Right hindlimb (tissue), 1 donor: Measurements from ENCODE around the gene MAP9.
"Not testable (repeated sequence)": the region's sequence is repeated elsewhere in the genome, so short reads cannot be mapped to it uniquely, and the experiment has no call there.

ENCODE experiments used
- DNase-seq: peaks from one replicate; pipeline ENCODE4 v3.0.0-alpha.2; 2018

MAP9 gene

DNA sequence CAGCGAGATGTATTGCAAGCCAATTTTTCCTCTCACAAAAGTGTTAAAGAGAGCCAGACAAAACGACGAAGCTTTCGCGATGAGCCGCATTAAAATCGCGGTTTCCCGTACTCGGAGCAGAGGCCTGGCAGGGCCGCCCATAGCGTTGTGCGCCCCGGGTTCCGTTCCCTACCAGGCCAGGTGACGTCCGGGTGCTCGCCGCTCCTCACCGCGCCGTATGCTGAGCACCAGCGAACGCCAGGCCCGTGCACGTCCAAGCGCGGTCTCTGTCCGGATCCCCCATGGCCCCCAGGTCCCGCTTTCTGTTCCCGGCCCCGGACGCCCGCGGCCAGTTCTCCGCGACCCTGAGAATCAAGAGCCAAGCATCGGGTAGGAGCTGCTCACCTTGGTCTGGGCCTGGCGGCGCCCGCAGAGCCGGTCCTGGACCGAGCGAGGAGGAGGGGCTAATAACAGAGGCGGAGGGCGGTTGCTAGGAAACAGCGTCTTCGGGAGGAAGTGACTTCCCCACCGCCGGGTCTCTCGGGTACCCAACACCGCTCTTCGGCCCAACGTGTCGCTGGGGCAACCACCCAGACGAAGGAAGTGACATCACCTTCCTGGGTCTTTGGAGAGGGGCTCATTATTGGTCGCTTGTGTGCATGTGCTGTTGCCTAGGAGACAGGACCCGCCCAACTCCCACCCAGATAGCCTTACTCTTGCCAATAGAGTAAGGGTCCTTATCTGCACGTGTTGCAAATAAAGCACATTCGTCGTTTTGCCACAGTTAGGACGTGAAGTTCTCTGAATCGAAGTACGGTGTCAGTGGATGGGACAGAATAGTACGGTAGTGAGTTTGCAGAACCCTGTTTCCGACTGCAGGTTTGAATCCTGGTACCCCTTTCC is at the start of gene MAP9:
Gene MAP9 (minus strand): TSS at position 579 of the 882 bp plus-strand sequence. CDS start 1,115 bp downstream, outside the sequence.
- DNase-seq, result peak; percentile 95

DNA sequence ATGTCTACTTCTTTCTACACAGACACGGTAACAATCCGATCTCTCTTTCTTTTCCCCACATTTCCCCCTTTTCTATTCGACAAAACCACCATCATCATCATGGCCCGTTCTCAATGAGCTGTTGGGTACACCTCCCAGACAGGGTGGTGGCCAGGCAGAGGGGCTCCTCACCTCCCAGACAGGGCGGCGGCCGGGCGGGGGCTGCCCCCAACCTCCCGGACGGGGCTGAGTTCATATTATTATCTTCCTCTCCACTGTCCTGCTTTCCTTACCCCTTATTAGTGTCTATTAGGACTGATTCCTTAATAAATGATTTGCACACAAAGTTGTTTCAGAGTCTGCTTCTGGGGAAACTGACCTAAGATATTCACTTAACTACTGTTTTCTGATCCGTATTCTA is 48.0 kb upstream of the MAP9 start:
- DNase-seq, result not testable (repeated sequence)

DNA sequence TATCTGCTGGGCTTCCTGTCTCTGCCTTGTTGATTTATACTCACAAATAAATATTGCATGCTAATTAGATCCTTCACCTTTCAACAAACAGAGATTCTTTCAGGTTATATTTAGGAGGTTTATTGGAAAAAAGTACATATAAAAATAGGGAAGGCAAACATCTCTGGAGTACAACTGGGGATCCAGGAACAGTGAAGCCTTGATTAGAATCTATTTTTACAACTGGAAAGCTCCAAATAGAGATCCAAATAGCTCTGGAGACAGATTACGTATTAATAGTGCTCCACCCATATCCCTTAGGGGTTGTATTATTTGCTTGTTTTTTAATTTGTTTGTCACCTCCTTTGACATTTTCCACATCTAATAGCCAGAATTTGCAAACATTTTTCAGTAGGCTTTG is 46.9 kb upstream of the MAP9 start:
- DNase-seq, result no peak

DNA sequence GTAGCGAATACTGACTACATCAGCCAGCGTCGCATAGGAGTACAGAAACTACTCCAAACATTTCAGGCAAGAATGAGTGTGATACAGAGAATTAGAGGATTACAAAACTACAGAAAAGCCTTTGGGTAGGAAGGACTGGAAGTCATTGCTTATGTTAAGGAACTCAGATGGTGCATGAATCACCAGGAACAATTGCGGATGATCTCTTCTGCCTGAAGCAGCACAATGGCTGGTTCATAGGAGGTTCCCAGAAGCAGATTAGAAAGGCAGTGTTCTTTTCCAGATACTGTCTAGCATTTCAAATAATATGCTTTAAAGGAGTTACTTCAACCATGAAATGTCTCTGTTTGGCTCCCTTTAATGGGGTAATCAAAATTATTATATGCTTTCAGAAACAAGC is 42.5 kb upstream of the MAP9 start:
- DNase-seq, result no peak

DNA sequence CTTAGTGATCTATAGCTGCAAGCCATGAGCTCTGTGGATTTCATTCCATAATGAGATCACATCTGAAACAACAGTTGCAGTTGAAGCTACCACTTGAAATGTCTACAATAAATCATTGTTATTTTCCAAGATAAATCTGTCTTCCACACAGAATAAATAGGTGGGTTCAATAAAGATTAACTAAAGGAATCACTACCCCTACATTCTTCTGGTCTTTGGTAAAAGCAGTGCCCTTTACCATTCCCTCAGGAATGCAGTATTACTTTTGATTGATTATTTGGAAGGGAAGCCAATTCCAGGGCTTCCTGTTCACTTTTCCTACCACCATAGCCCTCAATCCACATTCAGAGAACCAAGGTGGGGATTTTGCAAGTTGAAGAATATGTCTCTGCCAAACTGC is 38.9 kb upstream of the MAP9 start:
- no peak for DNase-seq

DNA sequence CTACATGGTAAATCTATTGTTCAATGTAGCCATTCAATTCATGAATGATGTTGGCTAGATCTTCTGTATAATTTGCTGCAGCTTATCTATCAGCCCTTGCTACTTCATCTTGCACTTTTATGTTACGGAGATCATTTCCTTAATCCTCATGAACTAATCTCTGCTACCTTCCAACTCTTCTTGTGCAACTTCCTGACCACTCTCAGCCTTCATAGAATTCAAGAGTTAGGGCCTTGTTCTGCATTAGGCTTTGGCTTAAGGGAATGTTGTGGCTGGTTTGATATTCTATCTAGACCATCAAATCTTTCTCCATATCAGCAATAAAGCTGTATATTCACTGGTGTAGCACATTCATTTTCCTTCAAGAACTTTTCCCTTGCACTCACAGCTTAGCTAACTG is 36.7 kb upstream of the MAP9 start:
- DNase-seq, result no peak

DNA sequence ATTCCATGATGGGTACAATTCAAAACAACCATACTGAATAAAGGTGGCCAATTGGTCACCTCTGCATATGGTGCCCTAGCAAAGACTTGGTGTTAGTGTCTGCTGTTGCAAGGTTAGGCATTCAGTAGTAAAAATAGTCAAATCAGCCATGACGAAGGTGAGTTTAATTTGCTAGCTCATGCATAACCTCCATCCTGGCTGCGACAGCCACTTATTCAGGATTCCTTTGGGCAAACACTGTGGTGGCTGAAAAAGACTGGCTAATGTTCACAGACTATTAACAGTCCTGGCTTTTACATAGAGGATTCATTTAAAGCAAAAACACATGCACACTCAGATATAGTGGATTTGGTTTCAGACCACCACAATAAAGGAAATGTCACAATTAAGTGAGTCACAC is 34.8 kb upstream of the MAP9 start:
- no peak for DNase-seq

DNA sequence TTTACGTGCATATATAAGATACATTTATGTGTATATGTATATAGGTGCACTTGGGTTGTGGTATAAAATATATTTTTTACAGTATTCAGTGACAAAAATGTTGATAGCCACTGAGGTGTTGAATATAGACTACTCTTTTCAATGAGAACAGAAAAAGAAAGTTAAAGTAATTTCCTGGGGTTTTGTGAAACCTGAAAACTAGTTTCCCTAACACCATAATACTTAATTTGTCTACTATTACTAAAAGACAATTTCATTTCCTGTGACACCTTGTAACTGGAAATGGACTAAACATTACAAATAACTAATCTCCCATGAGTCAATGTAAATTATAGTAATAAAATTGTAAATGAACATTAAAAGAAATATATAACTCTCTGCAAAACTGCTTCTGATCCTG is 32.0 kb upstream of the MAP9 start:
- DNase-seq, result no peak

DNA sequence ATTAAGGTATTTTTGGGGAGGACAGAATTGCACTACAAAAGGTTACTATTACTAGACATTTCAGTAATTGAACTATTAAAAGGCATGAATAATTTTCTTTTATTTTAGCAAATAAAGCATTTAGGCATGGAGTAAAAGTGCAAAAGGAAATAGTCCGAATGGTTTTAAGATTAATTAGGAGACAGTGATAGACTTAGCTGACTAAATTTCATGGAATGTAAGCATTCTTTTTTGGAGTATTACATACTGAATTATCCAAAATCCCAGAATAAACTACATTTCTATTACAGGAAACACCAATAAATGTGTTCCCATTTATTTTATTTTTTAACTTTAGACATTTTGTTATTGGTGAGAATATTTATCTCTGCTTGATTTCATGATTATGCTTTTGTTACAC is 30.7 kb upstream of the MAP9 start:
- no peak for DNase-seq

DNA sequence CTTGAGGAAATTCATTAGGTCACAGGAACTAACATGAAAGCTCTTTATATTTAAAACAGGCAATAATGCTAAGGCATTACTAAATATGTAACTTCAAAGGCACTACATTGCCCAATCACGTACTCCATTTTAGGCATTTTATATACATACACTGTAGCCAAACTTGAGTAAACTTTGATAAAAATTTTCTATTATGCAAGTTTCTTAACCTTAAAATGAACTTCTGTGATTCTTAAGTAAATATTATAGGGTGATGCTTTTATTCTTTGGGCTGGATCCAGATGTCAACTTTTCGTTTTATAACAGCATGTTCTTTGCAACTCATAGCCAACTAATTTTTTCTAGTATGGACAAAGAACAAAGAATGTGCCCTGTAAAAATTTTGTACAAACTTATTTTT is 28.3 kb upstream of the MAP9 start:
- no peak for DNase-seq

DNA sequence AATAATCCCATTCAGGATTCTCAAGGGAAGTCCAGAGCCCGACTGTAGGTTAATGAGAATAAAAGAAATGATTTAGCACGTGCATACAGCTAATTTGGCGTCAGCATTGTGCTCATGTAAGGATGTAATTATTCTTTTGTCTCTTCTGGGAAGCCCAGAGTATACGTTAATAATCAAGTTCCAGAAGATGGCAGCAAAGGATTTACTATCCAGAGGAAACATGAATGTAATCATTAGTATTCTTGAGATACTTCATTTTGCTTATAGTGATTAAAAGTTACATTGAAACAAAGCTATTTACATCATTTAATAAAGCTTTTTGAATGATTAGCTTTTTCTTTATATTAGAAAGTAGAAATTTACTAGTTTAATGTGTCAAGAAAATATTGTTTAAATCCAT is 27.1 kb upstream of the MAP9 start:
- DNase-seq, result no peak

DNA sequence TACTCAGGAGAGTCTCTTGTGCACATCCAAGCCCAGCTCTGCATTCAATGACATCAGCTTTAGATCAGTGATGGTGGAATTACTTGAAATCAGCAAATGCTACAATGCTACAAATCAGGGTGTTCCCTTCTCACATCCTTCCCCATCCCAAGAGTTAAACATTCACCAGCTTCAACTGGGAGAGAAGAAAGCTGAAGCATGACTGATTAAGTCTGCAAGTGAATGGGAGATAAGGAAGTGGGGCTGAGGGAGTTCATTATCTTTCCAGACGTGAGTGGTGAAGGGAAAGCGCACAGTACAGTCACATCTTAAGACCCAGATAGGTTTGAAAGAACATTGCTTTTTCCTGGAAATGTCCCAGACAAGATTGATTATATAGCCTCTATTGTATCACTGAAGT is 26.2 kb upstream of the MAP9 start:
- no peak for DNase-seq

DNA sequence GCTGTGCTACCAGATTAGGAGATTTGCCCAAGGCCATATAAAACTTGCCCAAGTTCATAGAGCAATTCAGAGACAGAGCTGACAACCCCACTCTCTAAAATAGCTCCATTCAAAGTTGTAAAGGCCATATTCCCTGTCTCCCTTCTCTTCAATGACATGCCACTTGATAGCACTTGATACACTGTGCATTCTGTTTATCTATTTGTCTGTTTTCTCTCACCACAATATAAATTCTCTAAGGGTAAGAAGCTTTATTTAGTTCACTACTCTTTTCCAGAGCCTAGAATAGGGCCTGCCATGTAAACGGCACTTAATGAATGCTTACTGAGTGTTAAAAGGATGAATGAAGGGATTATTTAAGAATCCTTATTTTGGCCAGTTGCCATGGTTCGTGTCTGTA is 24.1 kb upstream of the MAP9 start:
- DNase-seq, result no peak

DNA sequence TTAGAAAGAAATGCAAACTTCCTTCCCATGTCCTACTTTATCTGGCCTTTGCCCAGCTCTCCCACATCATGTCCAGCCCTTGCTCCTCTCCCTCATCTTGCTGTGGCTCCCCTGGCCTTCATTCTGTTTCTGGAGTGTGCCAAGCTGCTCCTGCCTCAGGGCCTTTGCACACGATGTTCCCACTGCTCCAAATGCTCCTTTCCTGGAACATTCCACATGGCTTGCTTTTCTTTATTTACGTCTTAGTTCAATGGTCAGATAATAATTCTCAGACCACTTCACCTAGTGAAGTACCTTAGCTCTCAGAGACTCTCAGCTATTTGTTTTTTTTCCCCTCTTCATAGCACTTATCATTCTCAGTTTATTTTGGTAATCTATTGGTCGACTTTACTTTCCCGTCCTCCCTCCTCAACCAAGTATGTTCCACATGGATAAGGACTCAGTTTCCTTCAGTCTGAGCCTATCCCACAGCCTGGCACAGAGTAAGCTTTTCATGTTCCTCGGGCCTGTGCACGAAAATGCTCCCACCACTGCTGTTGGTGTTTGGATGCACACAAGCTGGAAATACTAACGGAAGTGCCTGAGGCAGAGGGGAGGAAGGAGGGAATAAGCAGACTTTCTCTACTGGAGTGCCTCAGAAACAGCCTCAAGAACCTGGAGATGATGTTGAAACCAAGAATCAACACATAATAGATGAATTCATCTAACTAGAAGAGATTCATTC is 23.4 kb upstream of the MAP9 start:
- DNase-seq, result no peak

DNA sequence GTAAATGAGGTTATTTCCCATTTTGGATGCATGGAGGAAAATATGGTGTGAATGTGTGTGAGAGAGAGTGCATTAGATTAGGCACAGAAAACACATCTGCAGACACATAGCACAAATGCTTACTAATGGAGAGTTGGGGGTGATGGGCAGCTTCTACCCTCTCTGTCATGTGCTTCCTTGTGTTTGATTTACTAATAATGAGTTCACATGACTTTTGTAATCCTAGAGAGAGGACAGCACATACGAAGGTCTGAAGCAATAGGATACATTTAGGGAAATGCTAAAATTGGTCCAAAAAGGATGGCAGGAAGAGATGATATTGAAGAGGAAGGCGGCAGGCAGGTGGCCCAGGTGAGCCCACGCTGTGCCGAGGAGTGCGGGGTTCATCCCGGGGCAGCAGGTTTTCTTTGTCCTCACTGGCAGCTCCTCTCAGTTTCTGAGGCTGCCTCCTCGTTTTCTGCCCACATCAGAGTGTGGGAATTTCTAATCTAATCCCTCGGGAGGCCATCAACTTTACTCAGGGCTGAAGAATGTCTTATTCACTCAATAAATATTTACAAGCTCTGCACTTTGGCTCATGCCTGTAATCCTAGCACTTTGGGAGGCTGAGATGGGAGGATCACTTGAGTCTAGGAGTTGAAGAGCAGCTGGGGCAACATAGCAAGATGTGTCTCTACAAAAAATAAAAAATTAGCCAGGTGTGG is 15.9 kb upstream of the MAP9 start:
- no peak for DNase-seq

DNA sequence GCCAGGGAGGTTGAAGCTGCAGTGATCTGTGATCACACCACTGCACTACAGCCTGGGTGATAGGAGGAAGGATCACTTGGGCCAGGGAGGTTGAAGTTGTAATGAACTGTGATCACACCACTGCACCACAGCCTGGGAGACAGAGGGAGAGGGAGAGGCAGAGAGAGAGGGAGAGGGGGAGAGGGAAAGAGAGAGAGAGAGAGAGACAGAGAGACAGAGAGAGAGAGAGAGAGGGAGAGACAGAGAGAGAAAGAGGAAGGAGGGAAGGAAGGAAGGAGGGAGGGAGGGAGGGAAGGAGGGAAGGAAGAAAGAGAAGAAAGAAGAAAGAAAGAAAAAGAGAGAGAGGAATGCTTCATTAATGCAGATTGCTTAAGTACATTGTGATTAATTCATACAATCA is 15.2 kb upstream of the MAP9 start:
- no peak for DNase-seq

DNA sequence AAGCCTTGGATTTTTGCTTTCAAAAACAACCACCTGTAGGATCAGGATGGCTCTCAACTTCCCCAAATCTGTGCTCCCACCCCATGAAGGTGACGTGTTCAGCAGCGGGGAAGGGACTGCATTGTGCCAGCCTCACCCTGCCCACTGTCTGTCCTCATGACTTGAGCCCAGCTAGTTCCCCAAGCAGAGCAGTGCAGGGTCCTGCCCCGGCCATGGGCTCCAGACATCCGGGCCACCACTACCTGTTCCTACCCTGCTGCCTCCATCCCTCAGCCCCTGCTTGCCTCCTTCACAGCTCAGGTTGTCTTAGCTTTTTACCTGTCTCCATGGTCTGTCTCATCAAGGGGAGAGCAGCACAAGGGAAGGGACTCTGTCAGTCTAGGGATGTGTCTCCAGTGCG is 11.4 kb upstream of the MAP9 start:
- no peak for DNase-seq

DNA sequence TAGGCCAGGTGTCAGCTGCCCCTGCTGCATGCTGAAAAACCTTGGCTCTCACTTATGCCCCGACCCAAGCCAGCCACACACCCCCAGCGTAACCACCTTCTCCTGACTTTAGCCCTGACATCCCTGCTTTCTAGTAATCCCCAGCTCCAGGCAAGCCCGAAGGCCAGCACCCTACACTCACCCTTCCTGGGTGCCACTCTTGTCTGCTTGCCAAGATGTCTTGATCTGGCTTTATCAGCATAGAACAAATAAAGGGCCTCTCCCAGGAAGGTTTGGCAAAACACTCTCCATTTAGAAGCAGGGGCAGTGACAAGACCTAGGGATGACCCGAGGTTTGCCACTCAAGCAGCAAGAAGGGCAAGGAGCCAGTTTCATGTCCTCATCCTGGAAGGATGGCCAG is 6.8 kb upstream of the MAP9 start:
- DNase-seq, result no peak

DNA sequence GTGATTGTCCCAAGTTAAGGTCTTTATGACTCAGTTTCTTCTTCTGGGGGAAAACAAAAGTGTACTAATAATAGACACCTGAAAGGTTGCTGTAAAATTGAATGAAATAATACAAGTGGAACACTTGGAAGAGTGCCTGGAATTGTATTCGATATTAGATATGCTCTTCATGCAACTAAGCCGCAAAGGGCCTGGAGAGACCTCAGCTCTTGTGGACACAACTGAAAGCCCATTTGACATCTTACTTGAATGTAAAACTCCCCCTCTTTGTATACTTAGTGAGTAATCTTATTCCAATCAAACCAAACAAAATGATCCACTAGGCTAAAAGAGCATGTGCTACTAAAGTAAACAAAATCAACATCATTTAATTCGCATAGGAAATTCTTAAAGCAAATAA is 511 bp upstream of the MAP9 start:
- no peak for DNase-seq

DNA sequence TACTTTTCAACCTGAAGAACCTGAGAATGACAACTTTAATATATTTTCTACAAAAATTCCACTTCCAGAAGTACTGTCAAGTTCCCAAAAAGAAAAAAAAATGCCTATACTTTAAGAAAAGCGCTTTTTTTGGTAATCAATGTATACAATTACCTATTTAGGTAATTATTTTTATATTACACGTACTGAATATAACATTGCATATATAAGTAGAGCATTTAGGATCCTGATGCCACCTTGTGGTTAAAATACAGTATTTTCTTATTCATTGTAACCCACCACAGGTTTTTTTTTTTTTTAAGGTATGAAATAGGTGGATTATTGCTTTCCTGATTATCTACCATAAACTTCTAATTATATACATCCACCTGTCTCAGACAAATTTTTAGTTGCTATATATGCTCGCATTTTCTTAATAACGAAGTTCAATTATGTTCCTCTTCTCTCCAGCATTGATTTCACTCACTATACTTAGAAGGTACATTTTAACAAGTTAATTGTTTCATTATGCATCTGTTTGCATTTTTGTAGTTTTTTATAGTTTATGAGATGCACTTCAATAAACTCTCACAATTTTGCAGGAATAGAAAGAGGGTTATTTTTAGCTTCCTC is 5.2 kb downstream of the MAP9 start:
- no peak for DNase-seq

DNA sequence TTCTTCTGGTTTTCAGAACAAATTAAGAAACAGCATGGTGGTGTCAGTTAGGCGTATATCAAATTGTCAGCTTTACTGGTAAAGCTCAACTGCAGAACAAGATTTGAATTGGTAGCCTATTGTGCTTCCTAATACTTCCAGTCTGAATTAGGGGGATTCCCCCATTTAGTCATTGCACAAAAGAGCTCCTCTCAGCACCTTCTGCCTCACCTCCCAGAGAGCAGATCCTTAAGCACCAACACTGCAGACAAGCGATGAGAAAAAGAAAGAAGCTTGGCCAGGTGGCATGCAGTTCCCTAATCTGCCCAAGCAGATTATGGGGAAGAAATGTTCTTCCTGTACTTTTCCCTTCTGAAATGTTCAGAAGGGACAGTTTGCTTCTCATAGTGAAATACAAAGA is 9.2 kb downstream of the MAP9 start:
- no peak for DNase-seq

DNA sequence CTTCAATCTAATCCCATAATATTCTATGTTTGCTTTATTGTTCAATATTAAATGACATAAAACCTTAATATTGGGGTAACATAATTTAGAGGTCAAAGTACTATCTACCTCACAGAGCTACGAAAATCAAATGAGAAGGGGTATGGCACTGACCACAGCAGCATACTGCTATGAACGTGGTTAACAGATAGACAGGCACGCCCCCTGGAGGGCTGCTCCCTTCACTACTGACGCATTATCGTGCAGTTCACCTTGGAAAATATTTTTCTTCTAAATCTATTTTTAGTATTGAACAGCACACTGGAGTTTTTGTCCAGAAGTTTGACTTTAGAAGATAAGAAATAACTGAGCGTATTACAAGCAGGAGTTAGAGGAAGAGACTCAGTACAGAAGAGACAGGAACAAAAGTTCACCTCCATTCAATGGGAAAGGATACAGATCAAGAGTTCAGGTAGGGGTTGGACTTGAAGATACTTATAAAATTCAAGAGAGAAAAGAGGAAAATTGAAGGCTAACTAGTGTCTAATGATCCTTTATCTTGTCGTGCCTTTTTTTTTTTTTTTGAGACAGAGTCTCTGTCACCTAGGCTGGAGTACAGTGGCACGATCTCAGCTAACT is 22.7 kb downstream of the MAP9 start:
- DNase-seq, result peak; percentile 47

DNA sequence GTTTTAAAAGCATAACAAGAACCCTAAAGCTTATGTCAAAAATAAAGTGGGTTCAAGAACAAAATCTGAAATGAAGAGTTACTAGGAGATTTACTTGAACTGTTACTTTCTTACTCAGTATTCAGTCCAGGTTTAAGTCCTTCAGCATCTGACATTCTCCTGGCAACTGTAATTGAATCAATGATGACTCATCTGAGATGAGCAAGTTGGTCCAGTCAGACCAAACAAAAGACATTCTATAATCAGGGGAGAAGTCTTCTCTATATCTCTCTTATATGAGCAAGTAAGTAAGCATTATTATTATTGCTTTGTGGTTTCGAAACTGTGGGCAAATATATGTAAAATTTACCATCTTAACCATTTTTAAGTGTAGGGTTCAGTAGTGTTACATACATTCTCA is 34.6 kb downstream of the MAP9 start:
- DNase-seq, result no peak
